H1 (cell line): Measurements from ENCODE around the gene CNGA1. TPM values are rescaled to one million over a fixed set of nuclear protein-coding genes. Genes with fewer than 3 reads are reported as not detected.

Experiments
- CBX8 ChIP-seq: fragments of 300-800, 300-1000 bp; sonication (generic); IDR thresholded peaks from 2 replicates; pipeline ENCODE4 v1.7.1; 2016; ENCODE audit warnings: low read depth, low read length, borderline replicate concordance
- CHD2 ChIP-seq: IDR thresholded peaks from 2 replicates; pipeline ENCODE4 v1.6.1; 2012; ENCODE audit warnings: low read length, improper control_type of control experiment
- CREB1 ChIP-seq: IDR thresholded peaks from 2 replicates; pipeline ENCODE4 v1.6.1; 2012; ENCODE audit warnings: inconsistent platforms
- EGR1 ChIP-seq: IDR thresholded peaks from 2 replicates; pipeline ENCODE4 v1.6.1; 2011; ENCODE audit warnings: low read depth, low read length, borderline replicate concordance
- GABPA ChIP-seq: IDR thresholded peaks from 2 replicates; pipeline ENCODE4 v1.6.1; 2011; ENCODE audit warnings: mild to moderate bottlenecking, low read length, moderate library complexity, borderline replicate concordance; ENCODE audit not compliant: insufficient read depth
- HDAC2 ChIP-seq, 2 experiments: fragments of 300-600 bp in 1 of 2; sonication (generic) in 1 of 2; IDR thresholded peaks; 2 replicates each; pipeline ENCODE4 v1.6.1; 2011 to 2012; ENCODE audit warnings: low read depth in 2 of 2, low read length in 2 of 2, mild to moderate bottlenecking in 2 of 2, moderate library complexity in 2 of 2, borderline replicate concordance in 1 of 2, inconsistent platforms in 1 of 2
- PHF8 ChIP-seq: fragments of 200-600 bp; sonication (generic); conservative IDR thresholded peaks from 2 replicates; pipeline ENCODE4 v1.7.1; 2012; ENCODE audit warnings: low read depth, mild to moderate bottlenecking, inconsistent platforms, low read length, moderate library complexity
- POLR2AphosphoS5 ChIP-seq: IDR thresholded peaks from 2 replicates; pipeline ENCODE4 v1.6.1; 2011; ENCODE audit warnings: low read depth, low read length
- SAP30 ChIP-seq: fragments of 300-600 bp; sonication (generic); IDR thresholded peaks from 2 replicates; pipeline ENCODE4 v1.7.1; 2012; ENCODE audit warnings: low read length, moderate library complexity, mild to moderate bottlenecking, inconsistent platforms; ENCODE audit not compliant: insufficient read depth, insufficient replicate concordance
- SIN3A ChIP-seq, 2 experiments: IDR thresholded peaks in 1 of 2; conservative IDR thresholded peaks in 1 of 2; 2 replicates each; pipeline ENCODE4 v1.6.1; 2011 to 2012; ENCODE audit warnings: low read length in 2 of 2, improper control_type of control experiment in 1 of 2, low read depth in 1 of 2, mild to moderate bottlenecking in 1 of 2
- SIX5 ChIP-seq: IDR thresholded peaks from 2 replicates; pipeline ENCODE4 v1.6.1; 2011; ENCODE audit warnings: mild to moderate bottlenecking, low read depth, low read length
- SP4 ChIP-seq: IDR thresholded peaks from 2 replicates; pipeline ENCODE4 v1.6.1; 2012; ENCODE audit warnings: low read length, inconsistent platforms
- TBP ChIP-seq: IDR thresholded peaks from 2 replicates; pipeline ENCODE4 v1.6.1; 2011; ENCODE audit warnings: low read depth, low read length, improper control_type of control experiment
- polyA plus RNA-seq, 7 experiments: library from polyadenylated mRNA; depleted of rRNA in 3 of 7; stranded (reverse) in 5 of 7; unstranded in 2 of 7; fragments of >200 nt in 5 of 7; fragments of 200-250 nt in 2 of 7; gene quantifications; 1 replicate in 5 of 7; 2 replicates in 1 of 7; 4 replicates in 1 of 7; pipeline versions ENCODE4 v1.2.1 to v1.2.3, GENCODE V29; 2011 to 2013; ENCODE audit warnings: missing spikeins in 2 of 7, mixed read lengths in 2 of 7
- total RNA-seq: library from RNA; stranded (reverse); fragmentation: NEBNext Ultra II Directional; extraction: Animal tissue kit (Norgen Biotek cat#: 25700); gene quantifications from 2 replicates; pipeline ENCODE4 v1.2.1, GENCODE V29; 2021
- TF ChIP-seq, protein P1 (sequence below): IDR thresholded peaks from 2 replicates; pipeline ENCODE4 v1.6.1; 2011; ENCODE audit warnings: low read depth, mild to moderate bottlenecking, low read length; ENCODE audit not compliant: insufficient read depth
- TF ChIP-seq, protein P2 (sequence below): IDR thresholded peaks from 2 replicates; pipeline ENCODE4 v1.6.1; 2012; ENCODE audit warnings: inconsistent platforms

Gene CNGA1
- total and polyA plus RNA-seq, 2 of the 8 experiments (the other 6 are each of a cell fraction or from before 2014, with no cell fraction given), result 0.17 to 0.54 TPM

DNA sequence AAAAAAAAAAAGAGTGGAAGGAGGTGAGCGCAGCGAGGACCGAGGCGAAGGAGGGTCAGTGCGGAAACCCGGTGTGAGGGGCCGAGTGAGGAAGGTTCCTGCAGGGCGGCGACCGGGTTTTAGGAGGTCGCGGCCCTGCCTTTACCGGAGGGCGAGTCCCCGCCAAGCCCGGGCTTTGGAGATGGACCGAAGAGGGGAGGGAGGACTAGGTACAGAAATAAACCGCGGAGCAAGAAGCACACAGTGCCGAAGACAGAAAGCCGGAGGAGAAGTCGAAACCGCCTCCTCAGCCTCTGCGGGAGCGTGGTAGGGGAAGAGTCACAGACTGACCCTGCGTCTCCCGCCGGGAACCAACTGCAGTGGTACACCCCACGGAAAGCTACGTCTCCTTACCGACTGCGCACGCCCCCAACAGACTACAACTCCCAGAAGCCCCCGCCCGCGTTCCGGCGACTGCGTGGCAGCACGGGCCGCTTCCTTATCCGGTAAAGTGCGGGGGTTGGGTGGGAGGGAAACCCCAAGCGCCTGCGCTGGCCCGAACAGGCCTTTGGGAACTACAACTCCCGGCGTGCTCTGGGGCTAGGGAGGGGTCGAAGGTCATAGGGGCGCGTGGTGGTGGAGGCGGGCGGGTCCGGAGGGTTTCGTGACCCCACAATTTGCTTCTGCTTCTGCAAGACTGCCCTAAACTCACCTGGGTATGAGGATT is 102.1 kb downstream of the CNGA1 start, which contains the start of gene NFXL1 (continued):
- TF ChIP-seq TBP (peak; percentile 70), CREB1 (peak; percentile 72; the same call in 1 of the 2 replicates), CBX8 (no peak), GABPA (peak; percentile 65; the same call in 1 of the 2 replicates), EGR1 (peak; percentile 37; the same call in 1 of the 2 replicates), SIN3A (conservative IDR thresholded peaks at IDR 0.05 in 1 of 2, IDR thresholded peaks at IDR 0.05 in 1 of 2; ENCODE audit: low read depth in 1 of 2, low read length in 2 of 2) (peak; percentile 81 to 85; a peak in 2 of 4 replicates), PHF8 (peak; percentile 56), CHD2 (peak; percentile 84), SAP30 (peak; percentile 67), SIX5 (peak; percentile 80), SP4 (no peak), HDAC2 (IDR thresholded peaks at IDR 0.05; ENCODE audit: borderline replicate concordance in 1 of 2, low read depth in 2 of 2, low read length in 2 of 2) (0 out of 4 replicates have a peak, but pooled peaks of 1 of the 2 experiments have one; percentile 31), POLR2AphosphoS5 (peak; percentile 96)
- TF ChIP-seq, protein P1, sequence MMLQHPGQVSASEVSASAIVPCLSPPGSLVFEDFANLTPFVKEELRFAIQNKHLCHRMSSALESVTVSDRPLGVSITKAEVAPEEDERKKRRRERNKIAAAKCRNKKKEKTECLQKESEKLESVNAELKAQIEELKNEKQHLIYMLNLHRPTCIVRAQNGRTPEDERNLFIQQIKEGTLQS, result peak; percentile 27; the same call in 1 of the 2 replicates
- TF ChIP-seq, protein P2, sequence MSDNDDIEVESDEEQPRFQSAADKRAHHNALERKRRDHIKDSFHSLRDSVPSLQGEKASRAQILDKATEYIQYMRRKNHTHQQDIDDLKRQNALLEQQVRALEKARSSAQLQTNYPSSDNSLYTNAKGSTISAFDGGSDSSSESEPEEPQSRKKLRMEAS, result peak; percentile 91
- TF ChIP-seq, all 59 proteins: peak for 21
